Type B pancreatic cell (in vitro differentiated cells): Measurements from ENCODE around the gene PDGFA. TPM values are rescaled to one million over a fixed set of nuclear protein-coding genes. Genes with fewer than 3 reads are reported as not detected.
A peak's percentile ranks its signal among the peaks of the same experiment; 100 is the strongest.

Source experiments
- DNase-seq: peaks from one replicate; pipeline ENCODE4 v3.0.0; 2021; ENCODE audit warnings: mixed read lengths; ENCODE audit not compliant: unreplicated experiment; ENCODE audit errors: extremely low spot score
- H3K27ac Mint-ChIP-seq: 2 replicates; pipeline ENCODE4 v1.8.0; 2021; ENCODE audit warnings: mild to moderate bottlenecking, mixed read lengths
- H3K27me3 Mint-ChIP-seq: 2 replicates; pipeline ENCODE4 v1.8.0; 2021; ENCODE audit warnings: mixed read lengths
- H3K36me3 Mint-ChIP-seq: 2 replicates; pipeline ENCODE4 v1.8.0; 2021; ENCODE audit warnings: mixed read lengths
- H3K4me1 Mint-ChIP-seq: one replicate; pipeline ENCODE4 v1.8.0; 2021; ENCODE audit warnings: mixed read lengths; ENCODE audit not compliant: unreplicated experiment
- H3K4me3 Mint-ChIP-seq: 2 replicates; pipeline ENCODE4 v1.8.0; 2021; ENCODE audit warnings: mild to moderate bottlenecking, mixed read lengths
- H3K9me3 Mint-ChIP-seq: 2 replicates; pipeline ENCODE4 v1.8.0; 2021; ENCODE audit warnings: mixed read lengths
- total RNA-seq: library from RNA; stranded (reverse); gene quantifications from 2 replicates; pipeline ENCODE4 v1.2.1, GENCODE V29; 2021; ENCODE audit warnings: low replicate concordance
- TF ChIP-seq, protein P1 (sequence below): fragments of 200-600 bp; sonication (generic); conservative IDR thresholded peaks from 2 replicates; pipeline ENCODE4 v1.5.0; 2021; ENCODE audit warnings: antibody characterized with exemption, mild to moderate bottlenecking

The PDGFA gene
- total RNA-seq, 1 donor from 2014 or later: 28.1 TPM

GRCh38 chr7:506921-507622 is 12.6 kb downstream of the PDGFA start:
- Mint-ChIP-seq H3K36me3 (peaks cover 3% of the 10 kb centered on the region), H3K9me3 (no peaks in the 10 kb centered on the region), H3K4me3 (no peak overlapping the region), H3K27ac (no peak overlapping the region), H3K4me1 (peaks cover 17% of the 10 kb centered on the region), H3K27me3 (no peaks in the 10 kb centered on the region)
- DNase-seq: no peak
- TF ChIP-seq, protein P1, sequence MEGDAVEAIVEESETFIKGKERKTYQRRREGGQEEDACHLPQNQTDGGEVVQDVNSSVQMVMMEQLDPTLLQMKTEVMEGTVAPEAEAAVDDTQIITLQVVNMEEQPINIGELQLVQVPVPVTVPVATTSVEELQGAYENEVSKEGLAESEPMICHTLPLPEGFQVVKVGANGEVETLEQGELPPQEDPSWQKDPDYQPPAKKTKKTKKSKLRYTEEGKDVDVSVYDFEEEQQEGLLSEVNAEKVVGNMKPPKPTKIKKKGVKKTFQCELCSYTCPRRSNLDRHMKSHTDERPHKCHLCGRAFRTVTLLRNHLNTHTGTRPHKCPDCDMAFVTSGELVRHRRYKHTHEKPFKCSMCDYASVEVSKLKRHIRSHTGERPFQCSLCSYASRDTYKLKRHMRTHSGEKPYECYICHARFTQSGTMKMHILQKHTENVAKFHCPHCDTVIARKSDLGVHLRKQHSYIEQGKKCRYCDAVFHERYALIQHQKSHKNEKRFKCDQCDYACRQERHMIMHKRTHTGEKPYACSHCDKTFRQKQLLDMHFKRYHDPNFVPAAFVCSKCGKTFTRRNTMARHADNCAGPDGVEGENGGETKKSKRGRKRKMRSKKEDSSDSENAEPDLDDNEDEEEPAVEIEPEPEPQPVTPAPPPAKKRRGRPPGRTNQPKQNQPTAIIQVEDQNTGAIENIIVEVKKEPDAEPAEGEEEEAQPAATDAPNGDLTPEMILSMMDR: no peak

DNA sequence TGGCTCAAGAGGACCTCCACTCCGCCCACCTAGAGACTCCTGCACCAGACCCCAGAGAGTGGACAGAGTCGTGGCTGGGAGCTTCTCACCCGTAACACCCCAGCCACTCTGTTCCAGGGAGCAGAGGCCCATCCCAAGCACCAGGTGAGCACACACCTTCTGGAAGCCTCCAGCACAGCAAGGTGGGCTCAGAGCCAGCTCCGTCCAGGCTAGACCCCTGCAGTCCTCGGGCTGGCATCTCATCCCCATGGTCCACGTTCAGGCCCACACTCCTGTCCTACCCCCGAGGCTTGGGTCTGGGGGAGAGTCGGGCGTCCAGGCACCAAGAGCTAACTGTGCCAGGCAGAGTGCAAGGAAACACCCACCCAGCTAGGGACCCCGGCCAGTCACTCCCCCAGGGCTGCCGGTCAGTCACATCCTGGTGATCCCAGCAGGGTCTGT is 13.2 kb downstream of the PDGFA start:
- TF ChIP-seq, protein P1: no peak
- Mint-ChIP-seq H3K27ac (no peak overlapping the region), H3K4me1 (peaks cover 17% of the 10 kb centered on the region), H3K27me3 (no peaks in the 10 kb centered on the region), H3K4me3 (no peak overlapping the region), H3K36me3 (peaks cover 3% of the 10 kb centered on the region), H3K9me3 (no peaks in the 10 kb centered on the region)
- no peak for DNase-seq

DNA sequence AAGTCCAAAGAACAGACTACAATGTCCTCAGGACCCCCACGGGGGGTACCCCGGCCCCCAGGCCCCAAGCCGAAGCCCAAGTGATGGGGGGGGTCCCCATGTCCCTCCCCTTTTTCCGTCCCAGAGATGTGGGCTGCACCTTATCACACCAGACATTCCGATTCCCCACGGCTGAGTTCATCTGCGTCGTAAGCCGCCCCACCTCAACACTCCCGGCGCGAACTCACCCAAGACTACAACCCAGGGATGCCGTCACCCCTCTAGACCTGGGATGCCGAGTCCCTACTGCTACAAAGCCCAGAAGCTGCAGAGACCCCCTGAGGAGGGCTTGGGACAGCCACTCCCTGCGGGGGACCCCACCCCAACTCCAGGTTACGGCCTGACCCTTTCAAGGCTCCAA is 14.5 kb downstream of the PDGFA start:
- TF ChIP-seq, protein P1: no peak
- Mint-ChIP-seq H3K27ac (peak overlapping the region; percentile 87), H3K4me3 (no peak overlapping the region), H3K36me3 (peaks cover 3% of the 10 kb centered on the region), H3K4me1 (peaks cover 17% of the 10 kb centered on the region), H3K9me3 (no peaks in the 10 kb centered on the region), H3K27me3 (no peaks in the 10 kb centered on the region)
- DNase-seq: no peak

GRCh38 chr7:504221-505111 is 15.2 kb downstream of the PDGFA start:
- TF ChIP-seq, protein P1: no peak
- no peaks in the 10 kb centered on the region for H3K9me3 Mint-ChIP-seq
- peaks cover 17% of the 10 kb centered on the region for H3K4me1 Mint-ChIP-seq
- peak overlapping the region; percentile 95 for H3K27ac Mint-ChIP-seq
- H3K4me3 Mint-ChIP-seq: no peak overlapping the region
- no peaks in the 10 kb centered on the region for H3K27me3 Mint-ChIP-seq
- no peak for DNase-seq
- peaks cover 8% of the 10 kb centered on the region for H3K36me3 Mint-ChIP-seq

GRCh38 chr7:503575-504111 is 16.0 kb downstream of the PDGFA start:
- H3K36me3 Mint-ChIP-seq: peaks cover 8% of the 10 kb centered on the region
- no peak for DNase-seq
- peak overlapping the region; percentile 22 for H3K4me3 Mint-ChIP-seq
- TF ChIP-seq, protein P1: no peak
- H3K27ac Mint-ChIP-seq: peak overlapping the region; percentile 95
- no peaks in the 10 kb centered on the region for H3K27me3 Mint-ChIP-seq
- H3K4me1 Mint-ChIP-seq: peaks cover 17% of the 10 kb centered on the region
- H3K9me3 Mint-ChIP-seq: no peaks in the 10 kb centered on the region
